HG03520 (cell line): ENCODE results near the gene SMCP.

Source experiments
- ATAC-seq: cut with Tn5 transposase; IDR thresholded peaks from one replicate; pipeline ENCODE4 v1.9.1; 2021; ENCODE audit warnings: mild to moderate bottlenecking, moderate library complexity; ENCODE audit not compliant: unreplicated experiment

SMCP gene

GRCh38 chr1:152886085-152886484 is 8.0 kb downstream of the SMCP start:
- ATAC-seq: no peak

GRCh38 chr1:152886758-152887409 is 8.8 kb downstream of the SMCP start:
- ATAC-seq: no peak

- no peak for ATAC-seq
These were observed 10.0 kb downstream of the SMCP start for GRCh38 chr1:152888126-152888525.

- ATAC-seq: no peak
These were observed 20.9 kb downstream of the SMCP start for GRCh38 chr1:152899027-152899426.

GRCh38 chr1:152899883-152900282 is 21.8 kb downstream of the SMCP start:
- ATAC-seq: no peak

GRCh38 chr1:152901631-152902030 is 23.5 kb downstream of the SMCP start:
- no peak for ATAC-seq

- no peak for ATAC-seq
These were observed 24.5 kb downstream of the SMCP start for GRCh38 chr1:152902636-152903035.

- no peak for ATAC-seq
These were observed 26.7 kb downstream of the SMCP start for GRCh38 chr1:152904688-152905440.

GRCh38 chr1:152906023-152906565 is 28.0 kb downstream of the SMCP start:
- no peak for ATAC-seq

GRCh38 chr1:152907686-152908601 is 29.8 kb downstream of the SMCP start, which contains the start of gene IVL:
Gene IVL, plus strand, starts transcription at chr1:152908546. Its CDS starts 1,252 bp downstream, at chr1:152909798.
- no peak for ATAC-seq

- ATAC-seq: no peak
These were observed 31.1 kb downstream of the SMCP start for GRCh38 chr1:152909206-152909605.

GRCh38 chr1:152912471-152912870 is 34.3 kb downstream of the SMCP start:
- no peak for ATAC-seq

- ATAC-seq: no peak
These were observed 34.8 kb downstream of the SMCP start for GRCh38 chr1:152912900-152913299.

GRCh38 chr1:152917794-152918193 is 39.7 kb downstream of the SMCP start:
- ATAC-seq: no peak

GRCh38 chr1:152919071-152919470 is 40.9 kb downstream of the SMCP start:
- no peak for ATAC-seq

- ATAC-seq: no peak
These were observed 46.1 kb downstream of the SMCP start for GRCh38 chr1:152924191-152924590.

GRCh38 chr1:152926091-152926490 is 48.0 kb downstream of the SMCP start:
- ATAC-seq: no peak

GRCh38 chr1:152928671-152929070 is 50.5 kb downstream of the SMCP start:
- no peak for ATAC-seq

GRCh38 chr1:152932170-152932811 is 54.2 kb downstream of the SMCP start:
- no peak for ATAC-seq

GRCh38 chr1:152933196-152933595 is 55.1 kb downstream of the SMCP start:
- no peak for ATAC-seq
